H9 (cell line): ENCODE data around the gene NDRG2. TPM values are rescaled to one million over a fixed set of nuclear protein-coding genes. Genes with fewer than 3 reads are reported as not detected.
A peak's percentile ranks its signal among the peaks of the same experiment; 100 is the strongest.

Source experiments
- DNase-seq: peaks from one replicate; pipeline ENCODE4 v3.0.0-alpha.2; 2017
- H2AFZ ChIP-seq: one replicate; pipeline ENCODE4 v1.6.1; 2013; ENCODE audit warnings: mild to moderate bottlenecking, low read length, control low read depth, moderate library complexity
- H2AK5ac ChIP-seq: 2 replicates; pipeline ENCODE4 v1.6.1; 2013; ENCODE audit warnings: low read length, control low read depth, mixed read lengths; ENCODE audit not compliant: insufficient read length
- H2BK120ac ChIP-seq: one replicate; pipeline ENCODE4 v1.6.1; 2013; ENCODE audit warnings: low read depth, mild to moderate bottlenecking, low read length, control low read depth, inconsistent platforms; ENCODE audit not compliant: poor library complexity, severe bottlenecking
- H2BK12ac ChIP-seq: 2 replicates; pipeline ENCODE4 v1.6.1; 2013; ENCODE audit warnings: low read length, control low read depth, mixed read lengths, low read depth; ENCODE audit not compliant: insufficient read length
- H2BK15ac ChIP-seq: 2 replicates; pipeline ENCODE4 v1.6.1; 2013; ENCODE audit warnings: low read depth, low read length, control low read depth
- H2BK20ac ChIP-seq: one replicate; pipeline ENCODE4 v1.6.1; 2013; ENCODE audit warnings: low read depth, mild to moderate bottlenecking, low read length, control low read depth, inconsistent platforms; ENCODE audit not compliant: poor library complexity, severe bottlenecking
- H2BK5ac ChIP-seq: 2 replicates; pipeline ENCODE4 v1.6.1; 2013; ENCODE audit warnings: low read length, control low read depth, mixed read lengths; ENCODE audit not compliant: insufficient read length
- H3K14ac ChIP-seq: 2 replicates; pipeline ENCODE4 v1.6.1; 2013; ENCODE audit warnings: low read length, control low read depth; ENCODE audit not compliant: insufficient read depth
- H3K18ac ChIP-seq: 2 replicates; pipeline ENCODE4 v1.6.1; 2013; ENCODE audit warnings: low read depth, mild to moderate bottlenecking, mixed read lengths, low read length, control low read depth; ENCODE audit not compliant: insufficient read length
- H3K23ac ChIP-seq: 2 replicates; pipeline ENCODE4 v1.6.1; 2013; ENCODE audit warnings: low read length, control low read depth, mixed read lengths, low read depth; ENCODE audit not compliant: insufficient read length
- H3K23me2 ChIP-seq: 2 replicates; pipeline ENCODE4 v1.6.1; 2013; ENCODE audit warnings: low read depth, mild to moderate bottlenecking, mixed read lengths, low read length, control low read depth; ENCODE audit not compliant: insufficient read length, poor library complexity, severe bottlenecking
- H3K27ac ChIP-seq: 2 replicates; pipeline ENCODE4 v1.5.1; 2013; ENCODE audit warnings: low read length, control low read depth, mixed read lengths, low read depth; ENCODE audit not compliant: insufficient read length
- H3K27me3 ChIP-seq: 2 replicates; pipeline ENCODE4 v1.6.1; 2013; ENCODE audit warnings: low read length, control low read depth, inconsistent platforms; ENCODE audit not compliant: insufficient read depth
- H3K4ac ChIP-seq: 2 replicates; pipeline ENCODE4 v1.6.1; 2013; ENCODE audit warnings: low read depth, mild to moderate bottlenecking, control low read depth, inconsistent platforms, low read length, moderate library complexity
- H3K4me1 ChIP-seq: 2 replicates; pipeline ENCODE4 v1.6.1; 2013; ENCODE audit warnings: low read length, control low read depth, inconsistent platforms; ENCODE audit not compliant: insufficient read depth
- H3K4me2 ChIP-seq: 2 replicates; pipeline ENCODE4 v1.6.1; 2013; ENCODE audit warnings: low read length, control low read depth, mixed read lengths; ENCODE audit not compliant: insufficient read length, insufficient read depth
- H3K56ac ChIP-seq: 2 replicates; pipeline ENCODE4 v1.6.1; 2013; ENCODE audit warnings: low read depth, mild to moderate bottlenecking, mixed read lengths, low read length, control low read depth; ENCODE audit not compliant: insufficient read length
- H3K79me1 ChIP-seq: 2 replicates; pipeline ENCODE4 v1.6.1; 2013; ENCODE audit warnings: low read depth, mild to moderate bottlenecking, moderate library complexity, low read length, control low read depth, inconsistent platforms; ENCODE audit not compliant: insufficient read depth, poor library complexity, severe bottlenecking
- H3K79me2 ChIP-seq: 2 replicates; pipeline ENCODE4 v1.6.1; 2013; ENCODE audit warnings: low read length, control low read depth, inconsistent platforms; ENCODE audit not compliant: insufficient read depth
- H3K9ac ChIP-seq: 2 replicates; pipeline ENCODE4 v1.6.1; 2013; ENCODE audit warnings: low read length, control low read depth, mixed read lengths; ENCODE audit not compliant: insufficient read length; ENCODE audit errors: extremely low read depth
- H3K9me3 ChIP-seq: one replicate; pipeline ENCODE4 v1.6.1; 2013; ENCODE audit warnings: low read depth, low read length, inconsistent platforms; ENCODE audit not compliant: control insufficient read depth
- H3T11ph ChIP-seq: one replicate; pipeline ENCODE4 v1.6.1; 2013; ENCODE audit warnings: mild to moderate bottlenecking, low read length, control low read depth, inconsistent platforms
- H4K20me1 ChIP-seq: one replicate; pipeline ENCODE4 v1.6.1; 2013; ENCODE audit not compliant: control insufficient read depth, insufficient read length, insufficient read depth
- H4K5ac ChIP-seq: 2 replicates; pipeline ENCODE4 v1.6.1; 2013; ENCODE audit warnings: low read depth, mild to moderate bottlenecking, mixed read lengths, low read length, control low read depth; ENCODE audit not compliant: insufficient read length
- H4K8ac ChIP-seq: replicated peaks from 2 replicates; pipeline ENCODE4 v1.6.1; 2013; ENCODE audit warnings: low read length, control low read depth, mixed read lengths, low read depth; ENCODE audit not compliant: insufficient read length
- H4K91ac ChIP-seq: 2 replicates; pipeline ENCODE4 v1.6.1; 2013; ENCODE audit warnings: low read depth, mild to moderate bottlenecking, moderate library complexity, mixed read lengths, low read length, control low read depth; ENCODE audit not compliant: insufficient read length
- H3K27ac Mint-ChIP-seq, 3 experiments: 2 replicates in 2 of 3; 3 replicates in 1 of 3; pipeline ENCODE4 v1.8.0; 2020 to 2021; ENCODE audit warnings: mixed read lengths in 3 of 3, mild to moderate bottlenecking in 1 of 3, moderate library complexity in 1 of 3
- H3K27me3 Mint-ChIP-seq: 2 replicates; pipeline ENCODE4 v1.8.0; 2021; ENCODE audit warnings: low read depth, mild to moderate bottlenecking, moderate library complexity, mixed read lengths
- H3K36me3 Mint-ChIP-seq, 3 experiments: 2 replicates in 2 of 3; 3 replicates in 1 of 3; pipeline ENCODE4 v1.8.0; 2020 to 2021; ENCODE audit warnings: low read depth in 3 of 3, mixed read lengths in 3 of 3; ENCODE audit not compliant: insufficient read depth in 1 of 3
- H3K4me1 Mint-ChIP-seq, 2 experiments: 2 replicates each; pipeline ENCODE4 v1.8.0; 2020; ENCODE audit warnings: mixed read lengths in 2 of 2
- H3K4me3 Mint-ChIP-seq, 2 experiments: 2 replicates in 1 of 2; 3 replicates in 1 of 2; pipeline ENCODE4 v1.8.0; 2020 to 2021; ENCODE audit warnings: mild to moderate bottlenecking in 2 of 2, mixed read lengths in 2 of 2, moderate library complexity in 1 of 2
- H3K9me3 Mint-ChIP-seq, 2 experiments: 2 replicates in 1 of 2; 3 replicates in 1 of 2; pipeline ENCODE4 v1.8.0; 2020; ENCODE audit warnings: mild to moderate bottlenecking in 2 of 2, mixed read lengths in 2 of 2, moderate library complexity in 1 of 2
- WGBS: extraction: QIAGEN DNeasy Blood & Tissue Kit; methylation state at CpG from one replicate; pipeline ENCODE4 v1.1.7; 2013; ENCODE audit warnings: missing lambda C conversion rate, low lambda C conversion rate, mixed read lengths; ENCODE audit not compliant: insufficient read length; ENCODE audit errors: extremely low coverage; 5-methylcytosine and 5-hydroxymethylcytosine counted together
- total RNA-seq: library from RNA; stranded (reverse); gene quantifications from 2 replicates; pipeline ENCODE4 v1.2.1, GENCODE V29; 2021
- TF ChIP-seq, protein P1 (sequence below): fragments of 200-600 bp; sonication (generic); conservative IDR thresholded peaks from 3 replicates; pipeline ENCODE4 v1.8.0; 2021; ENCODE audit warnings: antibody characterized with exemption, mild to moderate bottlenecking

NDRG2 gene
- total RNA-seq, 1 experiment from 2014 or later = 20.6 TPM

DNA sequence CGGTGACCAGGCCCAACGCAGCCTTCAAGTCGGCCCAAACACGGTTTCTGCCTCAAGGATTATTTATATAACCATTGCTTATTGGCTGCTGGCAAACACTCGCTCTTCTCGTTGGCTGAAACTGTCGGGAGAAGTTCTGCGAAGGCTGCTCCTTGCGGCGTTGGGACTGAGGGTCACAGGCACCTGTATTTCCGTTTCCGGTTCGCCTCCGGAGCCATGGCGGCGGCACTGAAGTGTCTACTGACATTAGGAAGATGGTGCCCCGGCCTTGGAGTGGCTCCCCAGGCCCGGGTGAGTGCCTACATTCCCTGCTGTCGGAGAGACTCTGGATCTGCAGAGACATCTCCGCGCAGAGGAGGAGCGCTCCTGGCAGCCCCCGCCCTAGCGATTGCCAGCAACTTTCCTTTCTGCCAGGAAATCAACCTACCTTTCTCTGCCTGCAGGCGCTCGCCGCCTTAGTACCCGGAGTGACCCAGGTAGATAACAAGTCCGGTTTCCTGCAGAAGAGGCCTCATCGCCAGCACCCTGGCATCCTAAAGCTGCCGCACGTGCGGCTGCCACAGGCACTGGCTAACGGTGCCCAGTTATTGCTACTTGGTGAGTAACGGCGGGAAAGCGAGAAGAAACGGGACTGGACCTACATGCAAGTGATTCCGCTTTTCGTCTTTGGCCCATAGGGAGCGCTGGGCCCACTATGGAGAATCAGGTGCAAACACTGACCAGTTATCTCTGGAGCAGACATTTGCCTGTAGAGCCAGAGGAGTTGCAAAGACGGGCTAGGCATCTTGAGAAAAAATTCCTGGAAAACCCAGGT, 34.9 kb downstream of the NDRG2 start, which contains the start of gene METTL17:
METTL17 (plus strand) TSS at position 194 of the 814 bp plus-strand sequence; CDS start at position 217, 23 bp downstream.
- Histone ChIP-seq H3K27ac (no peak within 1 kb of the TSS), H4K8ac (no peak within 1 kb of the TSS), H3K18ac (no peak within 1 kb of the TSS)

More for the DNA sequence above, 34.9 kb downstream of the NDRG2 start, which contains the start of gene METTL17:
- Histone ChIP-seq H3K79me1 (no peaks in the 10 kb centered on the region), H3K23ac (no peak within 1 kb of the TSS), H3K4ac (no peak within 1 kb of the TSS), H4K91ac (no peak within 1 kb of the TSS), H3K9ac (peak within 1 kb of the TSS; percentile 53), H2BK20ac (no peak within 1 kb of the TSS), H2BK12ac (no peak within 1 kb of the TSS), H2BK15ac (no peak within 1 kb of the TSS), H2AFZ (no peak within 1 kb of the TSS), H3T11ph (no peak within 1 kb of the TSS), H4K5ac (no peak within 1 kb of the TSS), H3K4me1 (peaks cover 3% of the 10 kb centered on the region), H2BK5ac (no peak within 1 kb of the TSS), H3K56ac (no peak within 1 kb of the TSS), H3K23me2 (no peaks in the 10 kb centered on the region), H2AK5ac (no peak within 1 kb of the TSS), H2BK120ac (no peak within 1 kb of the TSS), H3K14ac (no peak within 1 kb of the TSS), H3K4me2 (peak within 1 kb of the TSS; percentile 70), H3K27me3 (no peaks in the 10 kb centered on the region), H3K9me3 (no peaks in the 10 kb centered on the region), H4K20me1 (no peaks in the 10 kb centered on the region), H3K79me2 (no peaks in the 10 kb centered on the region; the same call in 1 of the 2 replicates)
- Mint-ChIP-seq H3K4me3 (peak within 1 kb of the TSS; percentile 94 to 95), H3K27me3 (peaks cover 6% of the 10 kb centered on the region), H3K36me3 (peaks cover 23 to 37% (median 36%) of the 10 kb centered on the region in 3 experiments; a peak in 6 of 7 replicates), H3K4me1 (peaks cover 9 to 12% of the 10 kb centered on the region in 2 experiments), H3K27ac (peak within 1 kb of the TSS; percentile 90 to 98 (median 92); a peak in 6 of 7 replicates), H3K9me3 (no peaks in the 10 kb centered on the region)
- peak; percentile 96 for DNase-seq
- no CpG with 5 or more reads among the region's 42 CpGs for WGBS
- TF ChIP-seq, protein P1, sequence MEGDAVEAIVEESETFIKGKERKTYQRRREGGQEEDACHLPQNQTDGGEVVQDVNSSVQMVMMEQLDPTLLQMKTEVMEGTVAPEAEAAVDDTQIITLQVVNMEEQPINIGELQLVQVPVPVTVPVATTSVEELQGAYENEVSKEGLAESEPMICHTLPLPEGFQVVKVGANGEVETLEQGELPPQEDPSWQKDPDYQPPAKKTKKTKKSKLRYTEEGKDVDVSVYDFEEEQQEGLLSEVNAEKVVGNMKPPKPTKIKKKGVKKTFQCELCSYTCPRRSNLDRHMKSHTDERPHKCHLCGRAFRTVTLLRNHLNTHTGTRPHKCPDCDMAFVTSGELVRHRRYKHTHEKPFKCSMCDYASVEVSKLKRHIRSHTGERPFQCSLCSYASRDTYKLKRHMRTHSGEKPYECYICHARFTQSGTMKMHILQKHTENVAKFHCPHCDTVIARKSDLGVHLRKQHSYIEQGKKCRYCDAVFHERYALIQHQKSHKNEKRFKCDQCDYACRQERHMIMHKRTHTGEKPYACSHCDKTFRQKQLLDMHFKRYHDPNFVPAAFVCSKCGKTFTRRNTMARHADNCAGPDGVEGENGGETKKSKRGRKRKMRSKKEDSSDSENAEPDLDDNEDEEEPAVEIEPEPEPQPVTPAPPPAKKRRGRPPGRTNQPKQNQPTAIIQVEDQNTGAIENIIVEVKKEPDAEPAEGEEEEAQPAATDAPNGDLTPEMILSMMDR = peak; percentile 65
